Esophagus squamous epithelium (tissue), 4 donors: Measurements from ENCODE around the gene RAD9B.
"Not testable (repeated sequence)": the region's sequence is repeated elsewhere in the genome, so short reads cannot be mapped to it uniquely, and the experiment has no call there.

Source experiments
- CTCF ChIP-seq, 6 experiments: fragments of 450-650 bp in 4 of 6; fragments of 200-600 bp in 2 of 6; sonication (generic) in 2 of 6; IDR thresholded peaks; one replicate each; pipeline ENCODE4 v1.5.1; 2016 to 2019; ENCODE audit warnings: antibody characterized with exemption in 6 of 6, mild to moderate bottlenecking in 4 of 6, moderate library complexity in 4 of 6
- POLR2A ChIP-seq, 4 donors: fragments of 450-650 bp; IDR thresholded peaks; one replicate each; pipeline ENCODE4 v1.6.1; 2017; ENCODE audit warnings: antibody characterized with exemption in 4 of 4, mild to moderate bottlenecking in 4 of 4, moderate library complexity in 3 of 4

DNA sequence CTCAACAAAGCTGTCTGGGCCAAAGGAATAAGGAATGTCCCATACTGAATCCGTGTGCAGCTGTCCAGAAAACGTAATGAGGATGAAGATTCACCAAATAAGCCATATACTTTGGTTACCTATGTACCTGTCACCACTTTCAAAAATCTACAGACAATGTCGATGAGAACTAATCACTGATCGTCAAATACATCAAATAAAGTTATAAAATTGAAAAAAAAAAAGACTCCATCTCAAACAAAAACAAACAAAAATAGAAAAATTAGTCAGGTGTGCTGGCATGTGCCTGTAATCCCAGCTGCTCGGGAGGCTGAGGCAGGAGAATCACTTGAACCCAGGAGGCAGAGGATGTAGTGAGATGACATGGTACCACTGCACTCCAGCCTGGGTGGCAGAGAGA is 40.9 kb upstream of the RAD9B start:
- not testable (repeated sequence) for TF ChIP-seq POLR2A, CTCF (IDR thresholded peaks at IDR 0.05)
